Neural progenitor cell (in vitro differentiated cells): Measurements from ENCODE around the gene N4BP2.

Source experiments
- CTCF ChIP-seq: fragments of 200-600 bp; sonication (generic); IDR thresholded peaks from 2 replicates; pipeline ENCODE4 v1.5.1; 2017; ENCODE audit warnings: antibody characterized with exemption, mild to moderate bottlenecking
- EZH2phosphoT487 ChIP-seq: fragments of 200-600 bp; sonication (generic); IDR thresholded peaks from 2 replicates; pipeline ENCODE4 v1.6.1; 2017; ENCODE audit warnings: antibody characterized with exemption

GRCh38 chr4:40099010-40099409 is 42.4 kb downstream of the N4BP2 start:
- TF ChIP-seq CTCF (no peak), EZH2phosphoT487 (no peak)
